Erythroblast (primary cell): ENCODE results near the gene ATP5PD.

Experiments
- GATA1 ChIP-seq: IDR thresholded peaks from 2 replicates; pipeline ENCODE4 v1.6.1; 2011; ENCODE audit warnings: low read depth, mild to moderate bottlenecking, control low read depth, low read length, moderate library complexity
- POLR2A ChIP-seq: IDR thresholded peaks from 2 replicates; pipeline ENCODE4 v1.6.1; 2011; ENCODE audit warnings: mild to moderate bottlenecking, low read length

DNA sequence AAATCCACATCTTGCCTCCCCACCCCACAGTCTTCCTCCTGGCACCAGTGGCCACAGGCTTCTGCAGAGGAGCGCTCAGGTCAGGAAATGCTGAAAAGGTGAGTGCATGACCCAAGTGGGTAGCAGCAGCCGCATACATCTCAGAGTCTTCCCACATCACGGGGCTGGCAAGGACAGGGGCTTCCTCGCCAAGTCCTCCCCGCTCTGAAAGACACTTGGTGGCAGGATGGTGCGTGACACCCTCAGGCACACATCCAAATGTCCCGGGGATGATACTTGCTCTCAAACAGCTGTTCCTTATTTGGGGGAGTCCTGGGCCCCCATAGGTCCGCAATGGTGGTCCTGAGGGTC is 32.2 kb upstream of the ATP5PD start:
- TF ChIP-seq POLR2A (no peak), GATA1 (no peak)
